GM18517 (cell line): ENCODE data around the gene ZER1.
"Not testable (repeated sequence)": the region's sequence is repeated elsewhere in the genome, so short reads cannot be mapped to it uniquely, and the experiment has no call there.

Experiments used
- ATAC-seq: cut with Tn5 transposase; IDR thresholded peaks from one replicate; pipeline ENCODE4 v1.9.1; 2021; ENCODE audit warnings: mild to moderate bottlenecking, moderate library complexity; ENCODE audit not compliant: unreplicated experiment

ZER1 gene

DNA sequence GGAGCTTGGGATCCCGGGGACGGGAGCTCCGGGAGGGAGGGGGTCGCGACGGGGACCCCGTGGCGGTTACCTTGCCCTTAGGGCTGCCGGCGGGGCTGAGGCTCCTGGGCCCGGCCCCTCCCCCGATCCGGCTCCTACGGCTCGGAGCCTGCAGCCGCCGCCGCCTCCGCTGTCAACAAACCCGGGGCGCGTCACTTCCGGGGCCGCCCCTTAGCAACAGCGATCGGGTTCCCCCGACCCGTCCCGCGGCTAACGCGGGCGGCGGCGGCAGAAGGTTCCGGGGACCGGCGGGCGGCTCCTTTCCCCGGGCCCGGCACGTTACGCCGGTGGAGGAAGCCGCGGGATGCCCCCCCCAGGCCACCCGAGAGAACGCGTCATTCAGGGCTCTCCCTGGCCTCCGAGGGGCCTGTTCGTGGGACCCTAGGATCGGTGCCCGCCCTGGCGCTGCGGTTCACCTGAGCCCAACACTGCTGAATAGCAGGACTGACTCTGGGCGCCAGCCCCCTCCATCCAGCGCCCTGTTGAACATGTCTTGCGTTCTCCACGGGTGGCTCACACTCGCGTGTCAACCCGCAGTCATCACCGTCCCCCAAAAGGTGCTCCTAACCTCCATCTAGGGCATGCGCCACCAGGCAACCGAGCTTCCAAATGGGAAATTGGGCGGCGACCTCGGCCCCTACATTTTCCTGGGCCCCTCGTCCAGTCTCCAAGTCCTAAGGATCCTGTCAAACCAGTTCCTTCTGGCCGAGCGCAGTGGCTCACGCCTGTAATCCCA is at the start of gene ZER1:
Gene ZER1 (minus strand): TSS at position 183 of the 775 bp plus-strand sequence. CDS start 16,362 bp downstream, outside the sequence.
- peak; percentile 68 for ATAC-seq

DNA sequence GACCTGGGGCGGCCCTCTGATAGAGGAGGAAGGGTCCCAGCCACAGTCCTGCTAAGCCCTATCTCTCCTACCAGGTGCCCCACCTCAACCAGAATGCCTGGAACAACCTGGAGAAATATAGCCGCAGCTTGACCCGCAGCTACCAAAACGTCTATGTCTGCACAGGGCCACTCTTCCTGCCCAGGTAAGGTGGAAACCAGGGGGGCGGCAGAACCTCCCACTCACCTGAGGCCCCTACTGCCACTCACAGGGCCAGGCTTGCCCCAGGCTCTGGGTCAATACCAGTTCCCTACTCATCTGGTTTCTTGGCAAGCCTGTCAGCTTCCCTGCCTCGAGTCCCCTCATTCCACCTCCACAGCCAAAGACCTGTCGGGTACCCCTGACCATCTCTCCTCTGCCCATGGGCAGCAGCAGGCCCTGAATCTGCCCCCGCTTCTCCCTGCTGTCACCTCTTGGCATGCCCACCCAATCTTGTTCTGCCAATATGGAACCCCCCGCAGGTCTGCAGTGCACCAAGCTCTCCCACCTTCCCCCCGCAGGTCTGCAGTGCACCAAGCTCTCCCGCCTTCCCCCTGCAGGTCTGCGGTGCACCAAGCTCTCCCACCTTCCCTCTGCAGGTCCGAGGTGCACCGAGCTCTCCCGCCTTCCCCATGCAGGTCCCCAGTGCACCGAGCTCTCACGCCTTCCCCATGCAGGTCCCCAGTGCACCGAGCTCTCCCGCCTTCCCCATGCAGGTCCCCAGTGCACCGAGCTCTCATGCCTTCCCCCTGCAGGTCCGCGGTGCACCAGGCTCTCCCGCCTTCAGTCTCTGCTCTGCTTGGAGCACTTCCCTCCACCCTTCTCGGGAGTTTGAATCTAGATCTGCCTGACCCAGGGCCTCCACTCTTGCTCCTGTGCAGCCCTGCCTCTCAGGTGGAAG is 49.2 kb upstream of the ZER1 start:
- ATAC-seq: no peak

DNA sequence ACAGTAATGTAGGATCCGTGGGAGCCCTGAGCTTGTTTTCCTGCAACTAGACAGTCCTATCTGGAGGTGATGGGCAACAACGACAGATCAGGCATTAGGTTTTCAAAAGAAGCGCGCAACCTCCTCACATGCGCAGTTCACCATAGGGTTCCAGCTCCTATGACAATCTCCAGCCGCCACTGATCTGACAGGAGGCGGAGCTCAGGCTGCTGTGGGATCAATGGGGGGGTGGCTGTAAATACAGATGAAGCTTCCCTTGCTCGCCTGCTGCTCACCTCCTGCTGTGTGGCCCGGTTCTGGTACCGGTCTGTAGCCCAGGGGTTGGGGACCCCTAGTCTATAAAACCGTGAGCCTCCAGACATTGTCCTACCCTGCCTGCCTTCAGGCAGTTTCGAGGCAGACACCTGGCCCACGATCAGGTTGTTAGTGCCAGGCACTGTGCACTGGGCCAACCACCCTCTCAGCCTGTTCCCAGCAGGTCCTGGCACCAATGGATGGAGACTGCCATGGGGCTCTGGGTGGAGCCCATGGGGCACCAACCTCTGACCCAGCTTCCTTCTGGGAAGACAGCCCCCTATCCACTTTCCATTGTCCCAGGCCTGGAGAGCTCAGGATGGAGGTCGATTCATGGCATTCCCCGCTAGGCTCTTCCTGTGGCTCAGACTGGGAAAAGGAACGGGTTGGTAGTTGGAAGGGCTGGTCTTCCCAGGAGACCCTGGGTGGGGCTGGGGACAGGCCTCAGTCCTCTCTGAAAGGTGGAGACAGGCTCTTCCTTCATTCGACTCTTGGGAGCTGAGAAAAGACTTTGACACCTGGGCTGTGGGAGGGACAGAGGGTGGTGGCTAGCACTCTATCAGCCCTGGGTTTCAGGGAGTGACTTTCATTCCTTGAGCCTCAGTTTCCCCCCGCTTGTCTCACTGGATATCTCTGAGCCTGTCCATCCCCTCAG is 48.3 kb upstream of the ZER1 start:
- no peak for ATAC-seq

DNA sequence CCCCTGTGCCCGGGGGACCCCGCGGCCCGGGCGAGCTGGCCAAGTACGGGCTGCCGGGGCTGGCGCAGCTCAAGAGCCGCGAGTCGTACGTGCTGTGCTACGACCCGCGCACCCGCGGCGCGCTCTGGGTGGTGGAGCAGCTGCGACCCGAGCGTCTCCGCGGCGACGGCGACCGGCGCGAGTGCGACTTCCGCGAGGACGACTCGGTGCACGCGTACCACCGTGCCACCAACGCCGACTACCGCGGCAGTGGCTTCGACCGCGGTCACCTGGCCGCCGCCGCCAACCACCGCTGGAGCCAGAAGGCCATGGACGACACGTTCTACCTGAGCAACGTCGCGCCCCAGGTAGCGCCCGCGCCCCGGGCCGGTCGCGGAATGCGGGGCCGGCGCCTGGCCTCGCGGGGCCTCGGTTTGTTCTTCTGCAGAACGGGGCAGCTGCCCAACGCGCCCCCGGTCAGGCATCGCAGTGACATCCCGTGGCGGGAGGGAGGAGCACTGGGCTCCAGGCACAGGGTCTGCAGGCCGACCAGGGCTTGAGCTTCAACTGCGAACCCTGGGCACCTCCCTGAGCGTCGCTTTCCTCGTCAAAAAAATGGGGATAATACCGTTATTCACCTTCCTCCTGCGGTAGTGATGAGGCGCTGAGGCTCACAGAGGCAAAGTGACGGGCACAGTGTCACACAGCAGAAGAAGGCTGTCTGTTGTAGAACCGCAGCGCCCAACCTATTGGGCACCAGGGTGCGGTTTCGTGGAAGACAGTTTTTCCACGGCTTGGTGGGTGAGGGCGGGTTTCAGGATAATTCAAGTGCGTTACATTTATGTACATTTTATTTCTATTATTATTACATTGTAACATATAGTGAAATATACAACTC is 47.4 kb upstream of the ZER1 start:
- peak; percentile 21 for ATAC-seq

DNA sequence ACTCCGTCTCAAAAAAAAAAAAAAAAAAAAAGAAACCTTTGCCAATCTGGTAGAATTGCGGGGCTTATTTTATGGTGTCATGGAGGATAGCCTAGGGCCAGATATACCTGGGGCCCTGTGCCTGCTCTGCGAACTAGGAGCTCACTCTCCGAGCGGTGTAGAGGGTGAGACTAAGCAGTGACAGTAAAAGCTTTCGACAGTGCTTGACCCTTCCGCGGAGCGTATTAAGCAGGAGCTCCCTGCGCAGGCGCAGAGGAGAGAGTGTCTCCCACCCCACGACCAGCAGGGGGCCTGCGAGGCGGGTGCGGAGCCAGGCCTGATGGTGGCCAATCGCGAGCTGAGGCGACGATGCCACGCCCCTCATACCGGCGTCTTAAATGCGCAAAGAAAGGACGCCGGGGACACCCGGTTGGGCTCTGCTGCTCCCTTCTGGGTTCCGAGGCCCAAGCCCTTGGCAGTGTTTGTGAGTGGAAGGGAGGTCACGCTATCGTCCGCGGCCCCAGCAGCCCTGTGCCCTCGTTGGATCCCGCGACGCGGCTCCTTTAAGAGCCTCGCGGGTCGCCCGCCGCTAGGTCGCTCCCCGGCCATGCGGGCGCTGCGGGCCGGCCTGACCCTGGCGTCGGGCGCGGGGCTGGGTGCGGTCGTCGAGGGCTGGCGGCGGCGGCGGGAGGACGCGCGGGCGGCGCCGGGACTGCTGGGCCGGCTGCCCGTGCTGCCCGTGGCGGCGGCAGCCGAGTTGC is 46.5 kb upstream of the ZER1 start, which contains the start of gene ENDOG:
Gene ENDOG (plus strand): TSS at position 402 of the 740 bp plus-strand sequence. CDS start 185 bp downstream, at position 587.
- peak; percentile 82 for ATAC-seq

- ATAC-seq: no peak
Observed at GRCh38 chr9:128810873-128811272, 39.1 kb upstream of the ZER1 start.

DNA sequence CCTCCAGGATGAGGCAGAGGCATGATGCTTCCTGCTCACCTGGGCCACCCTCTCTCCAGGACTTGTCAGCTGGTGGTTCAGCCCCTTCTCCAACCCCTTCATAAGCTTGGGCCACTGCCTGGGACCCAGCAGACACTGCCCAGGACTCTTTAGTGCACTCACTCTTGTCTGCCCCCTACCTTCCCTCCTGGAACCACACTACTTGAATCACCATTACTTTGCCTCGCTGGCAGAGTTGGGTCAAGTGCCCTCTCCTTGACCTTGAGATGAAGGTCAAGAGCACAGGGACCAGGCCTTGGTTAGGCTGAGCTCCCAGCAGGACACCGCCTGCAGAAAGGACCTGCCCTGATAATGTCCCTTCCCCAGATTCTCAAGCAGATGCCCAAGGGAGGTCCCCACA is 38.1 kb upstream of the ZER1 start:
- no peak for ATAC-seq

DNA sequence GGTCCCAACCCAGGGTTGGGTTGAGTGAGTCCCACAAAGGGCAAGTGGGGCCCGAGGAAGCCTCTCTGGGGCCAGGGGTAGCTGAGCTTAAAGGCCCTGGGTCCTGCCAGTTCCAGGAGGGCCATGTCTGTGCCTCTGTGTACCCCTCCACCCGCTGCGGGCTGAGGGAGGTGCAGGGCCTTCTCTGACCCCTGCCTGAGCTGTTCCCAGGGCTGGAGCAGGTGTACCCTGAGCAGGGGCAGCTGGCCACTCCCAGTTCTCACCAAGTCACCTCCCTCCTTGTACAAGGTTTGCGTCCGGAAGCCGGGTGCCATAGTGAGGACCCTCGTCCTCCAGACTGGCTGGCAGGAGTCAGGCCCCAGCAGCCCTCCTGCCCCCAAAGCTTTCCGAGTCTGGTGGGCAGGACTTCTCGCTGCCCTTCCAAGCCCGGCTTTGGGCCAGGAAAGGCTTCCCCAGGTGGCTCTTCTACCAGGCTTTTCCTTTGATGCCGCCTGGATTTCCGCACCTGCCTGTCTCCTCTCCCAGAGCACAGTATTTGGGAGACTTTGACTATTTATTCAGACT is 37.4 kb upstream of the ZER1 start:
- ATAC-seq: no peak

- no peak for ATAC-seq
Observed at GRCh38 chr9:128808543-128808942, 36.8 kb upstream of the ZER1 start.

- ATAC-seq: no peak
Observed at GRCh38 chr9:128807827-128808226, 36.1 kb upstream of the ZER1 start.

DNA sequence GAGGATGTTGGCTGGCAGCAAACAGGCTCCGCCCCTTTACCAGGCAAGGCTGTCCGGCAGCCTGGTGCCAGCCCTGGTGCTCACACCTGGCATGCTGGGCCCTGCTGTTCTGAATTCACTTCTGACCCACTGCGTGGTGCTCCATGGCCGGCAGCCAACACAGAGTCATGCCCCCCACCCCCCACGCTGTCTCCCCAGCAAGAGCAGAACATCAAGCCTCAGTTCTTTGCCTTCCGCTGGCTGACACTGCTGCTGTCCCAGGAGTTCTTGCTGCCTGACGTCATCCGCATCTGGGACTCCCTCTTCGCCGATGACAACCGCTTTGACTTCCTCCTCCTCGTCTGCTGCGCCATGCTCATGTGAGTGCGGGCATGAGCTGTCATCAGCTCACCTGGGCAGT is 33.9 kb upstream of the ZER1 start:
- ATAC-seq: no peak

- ATAC-seq: no peak
Observed at GRCh38 chr9:128802482-128802881, 30.8 kb upstream of the ZER1 start.

DNA sequence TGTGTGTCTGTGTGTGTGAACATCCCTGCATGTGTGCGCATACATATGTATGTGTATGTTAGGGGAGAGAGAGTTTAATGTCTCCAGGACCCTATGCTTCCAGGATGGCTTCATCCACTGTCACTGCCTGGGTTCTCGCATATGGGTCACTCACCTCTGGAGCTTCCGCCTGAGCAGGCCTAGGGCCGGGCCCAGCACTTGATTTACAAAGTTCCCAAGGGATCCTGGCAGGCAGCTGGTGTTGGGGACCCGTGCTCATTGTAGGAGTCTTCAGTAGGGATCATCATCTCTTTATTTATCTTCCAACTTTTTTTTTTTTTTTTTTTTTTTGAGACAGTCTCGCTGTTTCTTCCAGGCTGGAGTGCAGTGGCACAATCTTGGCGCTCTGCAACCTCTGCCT is 28.3 kb upstream of the ZER1 start:
- no peak for ATAC-seq

GRCh38 chr9:128798896-128799295 is 27.2 kb upstream of the ZER1 start:
- no peak for ATAC-seq

GRCh38 chr9:128794961-128795360 is 23.2 kb upstream of the ZER1 start:
- not testable (repeated sequence) for ATAC-seq

GRCh38 chr9:128792978-128793686 is 21.4 kb upstream of the ZER1 start:
- no peak for ATAC-seq

DNA sequence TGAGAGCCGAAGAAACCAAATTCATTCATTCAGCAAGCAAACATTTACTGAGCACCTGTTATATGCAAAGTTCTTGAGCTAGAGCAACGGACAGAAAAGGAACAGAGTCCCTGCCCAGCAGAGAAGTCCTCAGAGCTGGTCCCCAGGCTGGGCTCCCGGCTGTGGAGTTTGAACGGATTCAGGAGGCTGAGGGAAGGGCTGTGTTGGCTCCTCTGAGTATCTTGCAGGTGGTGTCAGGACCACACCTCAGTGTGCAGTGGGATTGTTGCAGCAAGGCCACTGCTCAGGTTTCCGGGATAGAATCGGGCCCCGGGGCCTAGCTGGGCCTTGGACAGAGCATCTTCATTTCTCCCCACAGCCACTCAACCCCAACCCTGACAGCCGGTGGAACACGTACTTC is 20.4 kb upstream of the ZER1 start:
- no peak for ATAC-seq

DNA sequence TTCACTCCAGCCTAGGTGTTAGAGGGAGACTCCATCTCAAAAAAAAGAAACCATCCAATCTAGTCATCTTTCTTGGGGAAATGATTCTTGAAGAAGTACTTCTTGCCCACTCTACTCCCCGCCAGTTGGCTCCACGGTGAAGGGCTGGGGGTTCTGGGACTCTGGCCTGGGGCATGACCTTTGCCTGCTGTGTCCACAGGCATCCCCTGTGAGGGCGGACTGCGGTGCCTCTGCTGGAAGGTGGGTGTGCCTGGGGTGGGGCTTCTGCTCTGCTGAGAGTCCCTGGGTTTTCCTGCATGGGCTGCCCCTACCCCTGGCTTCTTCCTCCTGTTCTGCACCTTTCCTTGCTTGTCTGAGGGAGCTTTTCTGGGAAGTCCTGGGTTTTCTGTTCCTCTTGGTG is 18.8 kb upstream of the ZER1 start:
- no peak for ATAC-seq
